SKM-1 treated with dmso at 0.1 percent for 144 hours (cell line): Measurements from ENCODE around the gene GYG1.

ENCODE experiments used
- DNase-seq: peaks from one replicate; lab custom pipeline; 2025; ENCODE audit not compliant: unreplicated experiment; lab: John Stamatoyannopoulos, UW

The GYG1 gene

GRCh38 chr3:148991219-148992026, at the start of gene GYG1:
Gene GYG1 (plus strand): TSS chr3:148991540. CDS start chr3:148991641, 101 bp downstream.
- DNase-seq, result peak; percentile 76

- peak; percentile 73 for DNase-seq
These were observed 47.7 kb upstream of the GYG1 start for GRCh38 chr3:148943506-148944205.

- DNase-seq, result no peak
These were observed 46.2 kb upstream of the GYG1 start for GRCh38 chr3:148945116-148945515.

DNA sequence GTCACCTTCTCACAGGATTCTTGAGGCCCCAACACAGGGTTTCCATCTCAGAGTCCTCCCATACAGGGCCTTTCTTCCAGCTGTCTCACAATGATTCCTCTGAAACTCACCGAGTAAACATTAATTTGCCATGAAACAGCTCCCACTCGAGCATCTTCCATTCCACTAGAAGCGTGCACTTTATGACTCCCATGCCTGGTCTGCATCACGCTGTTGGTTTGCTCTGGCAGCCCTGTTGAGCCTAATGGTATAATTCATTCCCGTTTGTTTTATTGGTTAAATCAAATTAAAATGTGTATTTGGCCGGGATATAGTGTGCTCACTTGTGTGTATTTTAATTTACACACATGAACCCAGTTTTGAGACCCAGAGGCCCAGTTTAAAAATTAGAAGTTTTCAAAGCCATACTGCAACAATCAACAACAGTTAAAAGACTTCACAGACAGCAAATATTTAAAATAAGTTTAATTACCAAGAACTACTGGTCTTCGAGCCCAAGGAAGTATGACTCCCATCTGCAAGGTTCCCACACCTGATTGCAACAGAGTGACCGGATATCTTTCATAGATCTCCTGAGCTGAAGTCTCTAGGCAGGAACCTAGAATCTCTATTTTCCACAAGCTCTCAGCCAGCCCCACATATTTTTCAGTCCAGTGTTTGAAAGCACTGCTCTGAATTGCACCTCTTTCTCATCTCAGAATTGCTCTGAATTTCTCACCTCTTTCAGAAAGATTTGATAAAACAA, 42.3 kb upstream of the GYG1 start:
- DNase-seq, result no peak

DNA sequence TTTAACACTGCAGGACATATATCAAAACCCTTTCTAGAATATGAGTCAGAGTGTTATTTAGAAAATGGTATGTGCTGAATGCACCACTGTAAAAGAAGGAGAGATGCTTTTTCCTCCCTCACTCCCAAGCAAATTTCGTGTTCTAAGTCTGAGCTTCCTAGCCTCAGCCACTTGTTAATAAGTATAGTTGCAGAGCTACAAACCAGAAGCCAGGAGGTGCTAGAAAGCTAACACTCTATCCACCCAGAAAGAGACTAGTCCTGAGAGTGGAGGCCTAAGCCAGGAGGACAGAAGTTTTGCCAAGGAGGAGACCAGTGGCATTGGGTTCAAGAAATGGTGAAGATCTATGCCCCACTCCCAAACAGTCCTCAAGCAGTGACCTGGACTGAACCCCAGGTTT, 40.5 kb upstream of the GYG1 start:
- DNase-seq, result no peak

GRCh38 chr3:148951599-148952361, 39.6 kb upstream of the GYG1 start:
- no peak for DNase-seq

- DNase-seq, result no peak
These were observed 38.2 kb upstream of the GYG1 start for GRCh38 chr3:148953094-148953493.

GRCh38 chr3:148954981-148955380, 36.4 kb upstream of the GYG1 start:
- no peak for DNase-seq

- peak; percentile 39 for DNase-seq
These were observed 35.6 kb upstream of the GYG1 start for GRCh38 chr3:148955544-148956346.

- peak; percentile 66 for DNase-seq
These were observed 33.8 kb upstream of the GYG1 start for GRCh38 chr3:148957586-148957985.

- DNase-seq, result no peak
These were observed 32.6 kb upstream of the GYG1 start for GRCh38 chr3:148958696-148959095.

DNA sequence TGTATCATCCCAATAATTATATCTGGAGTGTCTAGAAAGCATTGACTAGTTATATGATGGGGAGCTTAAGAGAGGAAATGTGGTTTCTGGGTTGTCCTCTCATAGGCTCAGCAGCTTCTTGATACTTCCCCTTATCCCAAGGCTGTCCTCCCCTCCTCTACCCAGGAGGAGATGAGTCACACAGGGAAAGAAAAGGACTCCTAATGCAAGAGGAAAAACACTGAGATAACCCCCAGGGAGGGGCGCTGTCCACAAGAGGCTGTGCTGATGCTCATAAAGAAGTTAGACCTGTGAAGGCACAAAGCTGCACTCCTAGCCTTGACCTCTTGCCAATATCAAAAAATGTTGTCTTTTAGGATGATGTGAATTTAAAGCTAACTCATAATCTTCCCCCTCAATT, 28.8 kb upstream of the GYG1 start:
- peak; percentile 35 for DNase-seq

DNA sequence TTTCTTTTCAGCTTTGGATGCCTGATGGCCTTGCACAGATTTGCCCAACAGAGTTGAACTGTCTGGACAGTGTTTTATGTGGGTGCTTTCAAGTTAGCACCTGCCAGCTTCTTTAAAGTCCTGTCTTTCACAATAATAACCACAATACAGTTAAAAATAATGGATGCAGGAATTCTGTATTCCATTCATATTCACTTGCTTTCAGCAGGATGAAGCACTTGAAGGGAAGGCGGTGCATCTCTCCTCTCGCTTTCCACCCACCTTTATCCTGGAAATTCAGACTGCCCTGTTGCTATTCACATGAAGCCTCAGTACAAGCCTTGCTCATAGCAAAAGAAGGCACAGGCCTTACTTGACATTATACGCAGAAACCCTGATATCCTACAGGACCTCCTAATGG, 26.5 kb upstream of the GYG1 start:
- no peak for DNase-seq

GRCh38 chr3:148968321-148968720, 23.0 kb upstream of the GYG1 start:
- no peak for DNase-seq

- DNase-seq, result no peak
These were observed 21.1 kb upstream of the GYG1 start for GRCh38 chr3:148970271-148970670.

GRCh38 chr3:148971401-148972163, 19.8 kb upstream of the GYG1 start:
- no peak for DNase-seq

GRCh38 chr3:148974726-148975125, 16.6 kb upstream of the GYG1 start:
- no peak for DNase-seq

GRCh38 chr3:148975248-148975647, 16.1 kb upstream of the GYG1 start:
- no peak for DNase-seq

DNA sequence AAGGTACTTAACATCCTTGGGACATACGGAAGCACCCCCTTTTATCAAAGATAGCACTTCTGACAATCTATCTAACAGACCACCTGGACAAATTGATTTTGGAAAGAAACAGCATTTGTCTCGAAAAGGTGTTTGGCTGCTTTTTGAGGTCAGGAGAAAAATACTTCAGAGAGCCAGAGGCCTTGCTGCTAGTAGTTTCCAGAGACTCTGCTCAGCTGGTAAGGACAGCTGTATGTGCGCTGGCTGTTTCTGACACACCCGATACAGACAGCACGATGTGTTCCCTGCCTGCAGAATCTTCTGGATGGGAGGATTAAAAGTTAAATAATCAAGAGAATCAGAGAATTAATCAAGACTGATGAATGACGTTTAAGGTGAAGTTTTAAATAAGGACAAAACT, 15.6 kb upstream of the GYG1 start:
- DNase-seq, result no peak
